HepG2 (cell line): ENCODE data around the gene MGAT5. TPM values are rescaled to one million over a fixed set of nuclear protein-coding genes. Genes with fewer than 3 reads are reported as not detected.

Experiments
- ATAC-seq: fragments of 200-7000 bp; cut with Tn5 transposase; 3 replicates; pipeline ENCODE4 v1.9.1; 2020; ENCODE audit warnings: mild to moderate bottlenecking, moderate library complexity
- BruUV-seq: library from RNA; stranded (reverse); fragments of 400-500 nt; replicated peaks from 2 replicates; lab custom pipeline; 2021; lab: Mats Ljungman, UMichigan
- CTCF ChIA-PET: fragments of 300-600 bp; formaldehyde crosslinking; extraction: SDS; loops from one replicate; lab custom pipeline; 2021; ENCODE audit warnings: low total read pairs, inconsistent platforms, low intra/inter-chr PET ratio; lab: Yijun Ruan, JAX
- POLR2A ChIA-PET: fragments of 350-600 bp; sonication (Branson Sonifier 250); formaldehyde crosslinking; loops from one replicate; lab custom pipeline; 2020; ENCODE audit warnings: antibody characterized with exemption, inconsistent platforms; lab: Yijun Ruan, JAX
- DNase-seq: peaks from one replicate; pipeline ENCODE4 v3.0.0-alpha.2; 2015; ENCODE audit warnings: low spot score
- FAIRE-seq: peaks from 3 replicates; lab custom pipeline; 2011; peaks lifted over from hg19 to GRCh38; lab: Jason Lieb, UNC
- H2AFZ ChIP-seq: one replicate; pipeline ENCODE4 v1.6.1; 2011; ENCODE audit warnings: low read length, inconsistent platforms
- H3K27ac ChIP-seq: fragments of 300-600 bp; 3 replicates; pipeline ENCODE4 v1.8.0; 2011; ENCODE audit warnings: mixed run types, mild to moderate bottlenecking, mixed read lengths, low read length, inconsistent platforms; ENCODE audit not compliant: insufficient read depth; ENCODE audit errors: extremely low read length
- H3K27me3 ChIP-seq, 2 experiments: fragments of 200-600 bp in 1 of 2; 2 replicates in 1 of 2; 3 replicates in 1 of 2; pipeline versions ENCODE4 v1.6.0 to v1.8.0; 2011; ENCODE audit warnings: low read length in 2 of 2, mild to moderate bottlenecking in 2 of 2, moderate library complexity in 2 of 2, inconsistent platforms in 1 of 2; ENCODE audit not compliant: insufficient read depth in 2 of 2, control insufficient read depth in 1 of 2
- H3K36me3 ChIP-seq, 2 experiments: fragments of 200-600 bp in 1 of 2; replicated peaks in 1 of 2; 2 replicates in 1 of 2; 3 replicates in 1 of 2; pipeline versions ENCODE4 v1.5.1 to v1.8.0; 2011; ENCODE audit warnings: low read length in 2 of 2, inconsistent platforms in 1 of 2; ENCODE audit not compliant: insufficient read depth in 2 of 2, control insufficient read depth in 1 of 2
- H3K4me1 ChIP-seq: 2 replicates; pipeline ENCODE4 v1.5.1; 2012; ENCODE audit warnings: low read length, inconsistent platforms; ENCODE audit not compliant: insufficient read depth
- H3K4me2 ChIP-seq: 2 replicates; pipeline ENCODE4 v1.6.0; 2011; ENCODE audit warnings: low read depth, low read length, inconsistent platforms
- H3K4me3 ChIP-seq, 3 experiments: fragments of 200-600 bp in 1 of 3; sonication (generic), shearing (Covaris generic) in 1 of 3; replicated peaks in 1 of 3; 2 replicates each; pipeline ENCODE4 v1.5.1; 2011 to 2016; ENCODE audit warnings: low read length in 3 of 3, inconsistent platforms in 2 of 3, low read depth in 2 of 3, mild to moderate bottlenecking in 2 of 3, control low read depth in 1 of 3, mixed read lengths in 1 of 3; ENCODE audit not compliant: insufficient read depth in 1 of 3
- H3K79me2 ChIP-seq: one replicate; pipeline ENCODE4 v1.6.1; 2011; ENCODE audit warnings: low read length, inconsistent platforms; ENCODE audit not compliant: insufficient read depth
- H3K9ac ChIP-seq: 2 replicates; pipeline ENCODE4 v1.6.0; 2011; ENCODE audit warnings: mild to moderate bottlenecking, low read depth, low read length, inconsistent platforms; ENCODE audit not compliant: insufficient read depth
- H3K9me3 ChIP-seq: 2 replicates; pipeline ENCODE4 v1.5.1; 2012; ENCODE audit warnings: mild to moderate bottlenecking, low read length
- H4K20me1 ChIP-seq: 2 replicates; pipeline ENCODE4 v1.6.0; 2011; ENCODE audit warnings: inconsistent platforms, mild to moderate bottlenecking, low read length, moderate library complexity; ENCODE audit not compliant: insufficient read depth
- FOXA1 ChIP-seq, 2 experiments: fragments of 450-650 bp in 1 of 2; sonication (generic) in 1 of 2; formaldehyde crosslinking in 1 of 2; IDR thresholded peaks; 2 replicates each; pipeline versions ENCODE4 v1.4.0 to v1.6.1; 2016 to 2020; ENCODE audit warnings: missing genetic modification reagents in 1 of 2
- KLF13 ChIP-seq: sonication (generic); formaldehyde crosslinking; IDR thresholded peaks from 2 replicates; pipeline ENCODE4 v1.4.0; 2020; ENCODE audit warnings: mild to moderate bottlenecking, missing genetic modification reagents
- MAFF ChIP-seq: IDR thresholded peaks from 2 replicates; pipeline ENCODE4 v1.6.1; 2011; ENCODE audit warnings: low read depth, low read length, improper control_type of control experiment
- MAFK ChIP-seq, 2 experiments: IDR thresholded peaks in 1 of 2; conservative IDR thresholded peaks in 1 of 2; 2 replicates each; pipeline ENCODE4 v1.6.1; 2011; ENCODE audit warnings: improper control_type of control experiment in 2 of 2, low read length in 2 of 2
- MIER2 ChIP-seq: IDR thresholded peaks from 2 replicates; pipeline ENCODE4 v1.6.1; 2016; ENCODE audit warnings: missing biosample characterization, missing genetic modification reagents
- WGBS: methylation state at CpG from one replicate; pipeline ENCODE4 v1.1.6; 2017; ENCODE audit warnings: low lambda C conversion rate; 5-methylcytosine and 5-hydroxymethylcytosine counted together
- in situ Hi-C: cut with HindIII; loops from 2 replicates; pipeline ENCODE4 v1.10.0; 2017; ENCODE audit warnings: low pct_unique_long_range_greater_than_20kb; ENCODE audit not compliant: extremely low pct_ligation_motif_present
- intact Hi-C: fragments of 100-400 bp; cut with micrococcal nuclease; formaldehyde crosslinking; loops from one replicate; pipeline ENCODE4 v1.10.0; 2022; ENCODE audit not compliant: unreplicated experiment
- polyA plus RNA-seq, 8 experiments: library from polyadenylated mRNA; depleted of rRNA in 3 of 8; stranded (reverse) in 7 of 8; unstranded in 1 of 8; fragments of >200 nt; fragmentation: Illumina TruSeq in 4 of 8; extraction: Trizol in 4 of 8; gene quantifications; 2 replicates each; pipeline versions ENCODE4 v1.2.1 to v1.2.3, GENCODE V29; 2011 to 2016; ENCODE audit warnings: low read depth in 4 of 8, missing spikeins in 1 of 8, mixed read lengths in 1 of 8; ENCODE audit not compliant: insufficient read depth in 1 of 8
- total RNA-seq, 5 experiments: library from RNA; depleted of rRNA; stranded (reverse); fragments of >200 nt; fragmentation: Illumina TruSeq; extraction: Trizol; gene quantifications; 2 replicates each; pipeline ENCODE4 v1.2.3, GENCODE V29; 2016; ENCODE audit warnings: low read depth in 1 of 5
- TF ChIP-seq, protein P1 (sequence below): conservative IDR thresholded peaks from 2 replicates; pipeline ENCODE4 v1.6.1; 2018; ENCODE audit warnings: missing genetic modification reagents
- TF ChIP-seq, protein P2 (sequence below): sonication (generic); formaldehyde crosslinking; IDR thresholded peaks from 2 replicates; pipeline ENCODE4 v1.4.0; 2020; ENCODE audit warnings: missing genetic modification reagents
- TF ChIP-seq, protein P3 (sequence below): IDR thresholded peaks from 2 replicates; pipeline ENCODE4 v1.4.0; 2020; ENCODE audit warnings: mild to moderate bottlenecking, missing genetic modification reagents

MGAT5 gene
- total and polyA plus RNA-seq, 2 of the 13 experiments (the other 11 are each of a cell fraction or from before 2014, with no cell fraction given): 33.1 to 60.2 TPM

DNA sequence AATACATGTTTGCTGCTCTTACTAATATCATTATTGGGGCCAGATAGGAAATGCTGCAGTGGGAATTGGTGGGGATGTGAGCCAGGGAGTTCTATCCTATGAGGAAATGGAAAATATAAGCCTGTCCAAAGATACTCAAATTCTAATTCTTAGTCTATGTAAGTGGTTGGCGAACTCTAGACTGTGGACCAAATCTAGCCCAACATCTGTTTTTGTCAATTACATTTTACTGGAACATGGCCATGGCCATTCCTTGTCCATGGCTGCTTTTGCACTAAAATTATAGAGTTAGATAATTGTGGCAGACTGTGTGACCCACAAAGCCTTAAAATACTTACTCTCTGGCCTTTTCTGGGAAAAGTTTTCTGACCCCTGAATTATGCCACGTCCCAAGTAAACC is 113.3 kb downstream of the MGAT5 start:
- in situ Hi-C loops: no loop called here
- peaks cover 15% of the 10 kb centered on the region for H3K4me1 ChIP-seq
- POLR2A ChIA-PET: no interaction called here
- no peak overlapping the region for H3K4me2 ChIP-seq
- intact Hi-C loops: no loop called here
- no peaks in the 10 kb centered on the region for H3K79me2 ChIP-seq
- CTCF ChIA-PET: no interaction called here
- H4K20me1 ChIP-seq: no peaks in the 10 kb centered on the region
- no peak overlapping the region for H2AFZ ChIP-seq
- no peak overlapping the region for H3K27ac ChIP-seq
- no peak for TF ChIP-seq KLF13 (CRISPR knock-in tag)
- TF ChIP-seq, protein P1, sequence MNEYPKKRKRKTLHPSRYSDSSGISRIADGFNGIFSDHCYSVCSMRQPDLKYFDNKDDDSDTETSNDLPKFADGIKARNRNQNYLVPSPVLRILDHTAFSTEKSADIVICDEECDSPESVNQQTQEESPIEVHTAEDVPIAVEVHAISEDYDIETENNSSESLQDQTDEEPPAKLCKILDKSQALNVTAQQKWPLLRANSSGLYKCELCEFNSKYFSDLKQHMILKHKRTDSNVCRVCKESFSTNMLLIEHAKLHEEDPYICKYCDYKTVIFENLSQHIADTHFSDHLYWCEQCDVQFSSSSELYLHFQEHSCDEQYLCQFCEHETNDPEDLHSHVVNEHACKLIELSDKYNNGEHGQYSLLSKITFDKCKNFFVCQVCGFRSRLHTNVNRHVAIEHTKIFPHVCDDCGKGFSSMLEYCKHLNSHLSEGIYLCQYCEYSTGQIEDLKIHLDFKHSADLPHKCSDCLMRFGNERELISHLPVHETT (CRISPR knock-in tag): no peak
- no peak overlapping the region for H3K4me3 ChIP-seq
- H3K36me3 ChIP-seq: peaks cover 13 to 39% of the 10 kb centered on the region in 2 experiments
- 92% methylated on average over 2 of the region's 2 CpGs for WGBS
- no peak overlapping the region for H3K9ac ChIP-seq
- FAIRE-seq: no peak
- H3K27me3 ChIP-seq: no peaks in the 10 kb centered on the region
- BruUV-seq: no TSS peak
- no peaks in the 10 kb centered on the region for H3K9me3 ChIP-seq
- ATAC-seq: no peak
- DNase-seq: no peak

DNA sequence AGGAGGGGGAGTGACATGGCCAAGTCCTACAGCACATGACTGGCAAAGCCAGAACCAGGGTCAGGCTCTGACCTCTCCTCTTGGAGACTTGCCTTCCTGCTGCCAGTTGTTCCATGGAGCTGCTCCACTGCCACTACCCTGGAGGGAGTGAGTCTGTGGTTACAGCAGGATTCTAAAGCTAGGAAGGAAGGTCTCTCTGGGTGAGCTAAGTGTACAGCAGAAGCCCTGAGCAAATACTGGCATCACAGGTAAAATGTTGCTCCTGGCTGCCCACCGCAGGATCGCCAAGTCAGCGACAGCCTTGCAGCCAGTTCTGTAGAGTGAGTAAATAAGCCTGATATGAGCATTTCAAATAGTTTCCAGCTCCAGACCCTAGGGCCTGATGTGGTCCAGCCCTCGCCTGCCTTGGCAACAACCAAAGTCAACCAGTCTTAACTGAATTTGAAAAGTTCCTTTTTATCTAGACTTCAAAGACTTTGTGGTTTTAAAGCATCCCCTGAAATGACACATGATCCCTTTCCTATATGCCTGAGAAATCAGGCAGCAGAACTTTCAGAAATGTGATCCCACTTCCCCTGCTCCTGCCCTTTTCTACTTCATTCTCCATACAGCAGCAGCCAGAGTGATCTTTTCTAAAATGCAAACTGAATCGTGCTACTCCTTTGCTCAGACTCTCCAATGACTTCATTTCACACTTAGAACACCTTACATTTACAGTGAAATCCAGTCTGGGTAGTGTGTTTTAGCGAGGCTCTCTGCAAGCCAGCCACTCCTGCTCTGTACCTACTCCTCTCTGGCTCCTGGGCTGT is 114.3 kb downstream of the MGAT5 start:
- Histone ChIP-seq H3K9ac (no peak overlapping the region), H2AFZ (no peak overlapping the region), H4K20me1 (no peaks in the 10 kb centered on the region), H3K36me3 (peaks cover 12 to 37% of the 10 kb centered on the region in 2 experiments), H3K9me3 (no peaks in the 10 kb centered on the region), H3K27ac (no peak overlapping the region), H3K79me2 (no peaks in the 10 kb centered on the region), H3K4me2 (no peak overlapping the region), H3K4me3 (no peak overlapping the region), H3K4me1 (peaks cover 15% of the 10 kb centered on the region), H3K27me3 (no peaks in the 10 kb centered on the region)
- ATAC-seq: peak; percentile 33; the same call in 2 of the 3 replicates
- TF ChIP-seq MAFF: 0 out of 2 replicates have a peak, but pooled peaks have one; percentile 10
- TF ChIP-seq, protein P2, sequence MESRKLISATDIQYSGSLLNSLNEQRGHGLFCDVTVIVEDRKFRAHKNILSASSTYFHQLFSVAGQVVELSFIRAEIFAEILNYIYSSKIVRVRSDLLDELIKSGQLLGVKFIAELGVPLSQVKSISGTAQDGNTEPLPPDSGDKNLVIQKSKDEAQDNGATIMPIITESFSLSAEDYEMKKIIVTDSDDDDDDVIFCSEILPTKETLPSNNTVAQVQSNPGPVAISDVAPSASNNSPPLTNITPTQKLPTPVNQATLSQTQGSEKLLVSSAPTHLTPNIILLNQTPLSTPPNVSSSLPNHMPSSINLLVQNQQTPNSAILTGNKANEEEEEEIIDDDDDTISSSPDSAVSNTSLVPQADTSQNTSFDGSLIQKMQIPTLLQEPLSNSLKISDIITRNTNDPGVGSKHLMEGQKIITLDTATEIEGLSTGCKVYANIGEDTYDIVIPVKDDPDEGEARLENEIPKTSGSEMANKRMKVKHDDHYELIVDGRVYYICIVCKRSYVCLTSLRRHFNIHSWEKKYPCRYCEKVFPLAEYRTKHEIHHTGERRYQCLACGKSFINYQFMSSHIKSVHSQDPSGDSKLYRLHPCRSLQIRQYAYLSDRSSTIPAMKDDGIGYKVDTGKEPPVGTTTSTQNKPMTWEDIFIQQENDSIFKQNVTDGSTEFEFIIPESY (CRISPR knock-in tag): peak; percentile 64
- TF ChIP-seq MIER2 (CRISPR knock-in tag): no peak
- TF ChIP-seq, protein P3, sequence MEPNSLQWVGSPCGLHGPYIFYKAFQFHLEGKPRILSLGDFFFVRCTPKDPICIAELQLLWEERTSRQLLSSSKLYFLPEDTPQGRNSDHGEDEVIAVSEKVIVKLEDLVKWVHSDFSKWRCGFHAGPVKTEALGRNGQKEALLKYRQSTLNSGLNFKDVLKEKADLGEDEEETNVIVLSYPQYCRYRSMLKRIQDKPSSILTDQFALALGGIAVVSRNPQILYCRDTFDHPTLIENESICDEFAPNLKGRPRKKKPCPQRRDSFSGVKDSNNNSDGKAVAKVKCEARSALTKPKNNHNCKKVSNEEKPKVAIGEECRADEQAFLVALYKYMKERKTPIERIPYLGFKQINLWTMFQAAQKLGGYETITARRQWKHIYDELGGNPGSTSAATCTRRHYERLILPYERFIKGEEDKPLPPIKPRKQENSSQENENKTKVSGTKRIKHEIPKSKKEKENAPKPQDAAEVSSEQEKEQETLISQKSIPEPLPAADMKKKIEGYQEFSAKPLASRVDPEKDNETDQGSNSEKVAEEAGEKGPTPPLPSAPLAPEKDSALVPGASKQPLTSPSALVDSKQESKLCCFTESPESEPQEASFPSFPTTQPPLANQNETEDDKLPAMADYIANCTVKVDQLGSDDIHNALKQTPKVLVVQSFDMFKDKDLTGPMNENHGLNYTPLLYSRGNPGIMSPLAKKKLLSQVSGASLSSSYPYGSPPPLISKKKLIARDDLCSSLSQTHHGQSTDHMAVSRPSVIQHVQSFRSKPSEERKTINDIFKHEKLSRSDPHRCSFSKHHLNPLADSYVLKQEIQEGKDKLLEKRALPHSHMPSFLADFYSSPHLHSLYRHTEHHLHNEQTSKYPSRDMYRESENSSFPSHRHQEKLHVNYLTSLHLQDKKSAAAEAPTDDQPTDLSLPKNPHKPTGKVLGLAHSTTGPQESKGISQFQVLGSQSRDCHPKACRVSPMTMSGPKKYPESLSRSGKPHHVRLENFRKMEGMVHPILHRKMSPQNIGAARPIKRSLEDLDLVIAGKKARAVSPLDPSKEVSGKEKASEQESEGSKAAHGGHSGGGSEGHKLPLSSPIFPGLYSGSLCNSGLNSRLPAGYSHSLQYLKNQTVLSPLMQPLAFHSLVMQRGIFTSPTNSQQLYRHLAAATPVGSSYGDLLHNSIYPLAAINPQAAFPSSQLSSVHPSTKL (CRISPR knock-in tag): no peak; the same call in 1 of the 2 replicates
- peak; percentile 26 to 43; a peak in 3 of 4 replicates for TF ChIP-seq MAFK (conservative IDR thresholded peaks at IDR 0.05 in 1 of 2, IDR thresholded peaks at IDR 0.05 in 1 of 2; ENCODE audit: low read length in 2 of 2)
- TF ChIP-seq FOXA1 (IDR thresholded peaks at IDR 0.05): no peak
- TF ChIP-seq FOXA1 (CRISPR knock-in tag; IDR thresholded peaks at IDR 0.05): peak; percentile 65
- in situ Hi-C loops (no loop called here), intact Hi-C loops (loop anchor here (2.0 kb wide), 1 partner anchor 45 kb away; no protein-coding TSS in a partner anchor)
- 86% methylated on average over 3 of the region's 6 CpGs for WGBS
- POLR2A ChIA-PET: interaction anchor here (1.1 kb wide), 1 partner anchor 44 kb away, joined by 3 read pairs; no protein-coding TSS in a partner anchor
- no peak for FAIRE-seq
- peak; percentile 69 for DNase-seq
- BruUV-seq: no TSS peak
- CTCF ChIA-PET: no interaction called here
